GM21381 (cell line): ENCODE measurements around the gene RETREG1.
"Not testable (repeated sequence)": the region's sequence is repeated elsewhere in the genome, so short reads cannot be mapped to it uniquely, and the experiment has no call there.

ENCODE experiments used
- ATAC-seq: cut with Tn5 transposase; IDR thresholded peaks from one replicate; pipeline ENCODE4 v1.9.1; 2021; ENCODE audit warnings: mild to moderate bottlenecking, moderate library complexity; ENCODE audit not compliant: unreplicated experiment

The RETREG1 gene

DNA sequence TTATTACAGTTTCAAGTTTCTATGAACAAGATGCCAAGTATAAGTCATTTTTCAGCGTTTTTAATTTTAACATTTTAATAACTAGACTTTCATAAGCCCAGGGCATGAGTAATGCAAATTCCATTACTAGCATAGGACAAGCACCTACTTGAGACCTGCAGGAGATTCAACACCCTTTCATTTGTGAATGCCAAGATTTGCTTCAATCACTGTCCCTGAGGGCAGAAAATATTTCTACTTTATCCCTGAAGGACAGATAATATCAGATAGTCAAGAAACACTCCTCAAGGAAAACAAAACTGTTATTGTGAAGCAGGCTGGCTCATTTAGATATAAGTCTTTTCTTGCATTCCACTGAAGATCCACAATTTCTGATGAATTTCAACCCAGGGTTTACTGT lies 123.5 kb downstream of the RETREG1 start:
- no peak for ATAC-seq

DNA sequence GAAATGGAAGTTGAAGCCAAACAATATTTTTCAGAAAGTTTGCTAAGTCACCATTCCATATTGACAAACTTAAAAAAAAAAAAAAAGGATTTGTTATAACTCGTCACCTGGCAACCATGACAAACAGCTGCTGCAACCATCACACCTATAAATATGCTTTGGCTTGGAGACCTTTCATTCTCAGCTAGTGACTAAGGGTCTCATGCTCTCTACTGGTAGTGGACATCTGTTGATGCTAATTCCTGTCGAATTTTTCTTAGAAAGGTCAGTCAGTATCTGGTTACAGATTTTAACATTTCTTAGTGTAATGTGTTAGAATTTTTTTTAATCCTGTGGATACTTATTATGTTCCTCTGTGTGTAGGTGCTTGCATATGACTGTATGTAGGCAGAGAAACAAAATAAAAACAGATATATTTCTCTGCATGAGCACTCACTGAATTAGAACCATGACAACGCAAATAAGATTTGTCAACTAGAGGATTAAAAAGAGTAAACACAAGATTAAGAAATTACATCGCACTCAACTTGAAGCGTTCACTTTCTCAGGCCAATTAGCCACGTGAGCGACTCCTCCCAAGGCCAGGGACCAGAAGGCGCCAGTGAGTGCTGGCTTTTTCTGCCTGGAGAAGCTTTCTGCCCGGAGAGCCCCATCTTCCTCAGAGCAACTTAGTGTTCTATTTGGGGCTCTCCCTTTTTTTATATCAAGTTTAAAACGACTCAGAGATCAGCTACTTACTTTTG lies 124.2 kb downstream of the RETREG1 start:
- ATAC-seq, result no peak

DNA sequence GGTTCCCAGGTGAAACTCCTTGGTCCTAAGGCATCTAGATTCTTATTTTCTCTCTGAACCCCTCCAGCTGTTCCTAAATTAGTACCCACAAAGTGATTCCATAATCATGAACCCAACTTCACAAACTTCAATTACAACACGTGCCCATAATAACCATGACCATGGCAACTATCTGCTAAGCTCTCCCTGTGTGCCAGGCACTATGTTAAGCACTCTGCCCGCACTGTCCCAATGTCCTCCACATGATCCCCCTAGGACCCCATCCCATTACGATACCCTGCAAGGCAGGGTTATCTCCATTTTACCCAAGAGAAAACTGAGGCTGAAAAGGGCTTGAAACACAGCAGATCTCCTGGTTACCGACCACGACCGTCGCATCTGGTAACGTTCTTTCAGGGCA lies 125.9 kb downstream of the RETREG1 start:
- no peak for ATAC-seq

DNA sequence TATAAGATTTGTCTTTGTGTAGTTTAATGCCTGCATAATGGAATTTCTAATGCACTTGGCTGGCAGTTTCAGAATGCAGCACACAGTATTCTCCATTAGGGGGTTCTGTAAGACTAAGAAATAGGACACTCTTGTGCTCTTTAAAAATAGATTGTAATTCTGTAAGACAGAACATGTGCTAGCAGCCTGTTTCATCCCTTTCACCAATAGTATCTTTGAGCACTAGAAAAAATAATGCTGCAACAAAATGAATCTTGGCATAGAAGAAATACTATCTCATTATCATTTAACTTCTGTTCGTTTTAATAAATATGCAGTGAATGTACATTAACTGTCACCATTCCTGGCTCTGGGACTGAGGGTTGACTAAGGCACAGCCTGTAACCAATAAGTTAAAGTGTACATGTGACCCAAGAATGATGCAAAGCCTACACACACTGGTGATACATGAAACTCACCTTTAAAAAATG lies 127.4 kb downstream of the RETREG1 start:
- ATAC-seq, result peak; percentile 59

DNA sequence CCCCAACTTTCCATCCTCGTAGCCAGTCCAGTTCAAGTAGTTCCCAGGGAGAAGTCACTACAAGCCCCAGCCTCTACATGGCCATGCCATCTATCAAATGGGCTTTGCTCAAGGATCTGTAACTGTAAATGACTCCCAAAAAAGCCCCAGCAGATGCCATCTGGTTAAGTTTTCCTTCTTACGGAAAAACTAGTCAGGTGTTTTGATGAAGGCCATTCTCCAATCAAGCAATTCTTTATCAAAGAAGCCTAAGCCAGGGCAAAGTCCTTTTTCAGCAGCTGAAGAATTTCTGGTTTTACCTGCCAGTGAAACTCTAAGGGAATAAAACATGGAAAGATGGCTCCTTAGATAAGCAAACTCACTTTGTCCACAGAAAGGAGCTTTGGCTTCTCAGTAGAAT lies 129.3 kb downstream of the RETREG1 start:
- no peak for ATAC-seq

DNA sequence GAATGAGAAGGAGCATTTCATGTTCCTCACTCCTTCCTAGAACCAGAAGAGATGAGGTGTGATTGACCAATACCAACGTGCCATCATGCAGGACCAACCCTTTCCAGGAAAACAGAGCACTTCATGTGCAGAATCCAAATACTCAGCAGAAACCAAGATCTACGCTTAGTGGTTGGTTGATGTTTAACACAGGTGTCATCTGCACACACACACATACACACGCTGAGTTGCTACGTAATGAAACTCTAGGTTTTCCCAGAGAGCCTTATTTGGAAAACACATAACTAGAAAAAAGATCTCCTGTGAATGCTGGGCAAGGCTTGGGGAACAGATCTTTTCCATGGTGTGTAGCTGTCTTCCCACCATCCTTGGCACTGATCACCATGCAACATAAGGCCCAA lies 130.1 kb downstream of the RETREG1 start:
- no peak for ATAC-seq

DNA sequence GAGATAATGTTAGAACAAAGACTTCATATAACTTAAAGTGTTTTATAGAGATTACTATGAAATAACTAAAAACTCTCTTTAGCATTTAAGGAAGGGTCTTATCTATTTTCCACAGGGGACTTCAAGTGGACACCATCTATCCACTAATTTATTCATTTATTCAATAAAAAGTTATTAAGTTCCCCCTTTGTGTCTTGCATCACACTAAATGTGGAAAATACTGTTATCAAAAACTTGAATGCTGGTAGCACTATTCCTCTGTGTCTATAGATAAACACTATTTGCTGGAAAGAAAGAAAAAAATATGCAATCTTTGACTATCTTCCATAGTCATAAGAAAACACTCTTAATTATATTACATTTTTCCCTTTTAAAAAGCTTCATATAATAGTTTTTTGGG lies 131.1 kb downstream of the RETREG1 start:
- no peak for ATAC-seq

DNA sequence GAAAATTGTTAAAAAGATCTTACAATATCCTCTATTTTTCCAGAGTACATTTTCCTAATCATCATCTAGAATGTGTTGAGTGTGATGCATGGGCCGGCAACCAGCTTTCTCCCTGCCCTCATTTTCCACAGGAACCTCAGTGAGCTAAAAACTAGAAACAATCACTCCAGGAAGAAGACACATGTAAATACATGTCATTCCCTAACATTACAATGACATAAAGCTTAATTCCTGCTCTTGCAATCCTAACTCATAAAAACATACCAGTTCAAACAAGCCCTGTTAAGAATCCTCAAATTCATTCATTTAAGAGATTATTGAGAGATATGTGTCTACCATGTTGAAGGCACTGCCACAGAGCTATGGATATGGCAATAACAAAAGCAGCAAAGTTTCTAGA lies 132.7 kb downstream of the RETREG1 start:
- ATAC-seq, result no peak

DNA sequence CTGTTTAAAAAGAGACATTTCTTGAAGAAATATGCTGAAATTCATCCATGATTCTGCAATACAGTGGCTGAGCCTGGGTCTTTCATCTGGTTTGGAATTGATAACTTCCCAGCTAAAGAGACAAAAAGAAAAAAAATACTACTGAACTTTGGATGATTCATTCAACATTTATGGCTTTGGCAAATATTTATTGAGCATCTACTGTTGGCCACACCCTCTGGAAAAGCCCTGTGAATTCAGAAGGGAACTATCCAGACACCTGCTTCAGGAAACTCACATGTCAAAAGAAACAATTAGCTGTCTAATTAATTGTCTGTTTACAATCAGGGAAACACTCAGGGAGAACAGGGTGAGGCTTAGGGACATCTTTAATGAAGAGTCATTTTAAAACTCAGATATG lies 133.4 kb downstream of the RETREG1 start:
- no peak for ATAC-seq

DNA sequence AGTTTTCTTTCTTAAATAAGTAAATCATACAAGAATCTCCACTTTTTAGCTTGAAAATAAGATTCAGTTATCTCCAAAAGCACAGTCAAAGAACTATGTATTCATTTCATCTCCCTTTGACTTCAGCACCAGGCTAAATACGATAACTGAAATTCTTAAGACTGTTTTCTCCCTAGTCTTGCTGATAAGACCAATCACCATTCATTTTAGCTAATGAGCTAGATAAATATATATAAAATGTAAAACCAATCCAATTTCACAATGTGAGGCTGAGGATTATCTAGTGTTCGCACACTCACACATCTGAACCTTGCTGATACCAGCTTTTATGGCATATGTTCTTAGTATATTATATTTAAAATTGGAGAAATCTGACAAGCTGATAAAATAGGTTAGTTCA lies 133.9 kb downstream of the RETREG1 start:
- no peak for ATAC-seq

DNA sequence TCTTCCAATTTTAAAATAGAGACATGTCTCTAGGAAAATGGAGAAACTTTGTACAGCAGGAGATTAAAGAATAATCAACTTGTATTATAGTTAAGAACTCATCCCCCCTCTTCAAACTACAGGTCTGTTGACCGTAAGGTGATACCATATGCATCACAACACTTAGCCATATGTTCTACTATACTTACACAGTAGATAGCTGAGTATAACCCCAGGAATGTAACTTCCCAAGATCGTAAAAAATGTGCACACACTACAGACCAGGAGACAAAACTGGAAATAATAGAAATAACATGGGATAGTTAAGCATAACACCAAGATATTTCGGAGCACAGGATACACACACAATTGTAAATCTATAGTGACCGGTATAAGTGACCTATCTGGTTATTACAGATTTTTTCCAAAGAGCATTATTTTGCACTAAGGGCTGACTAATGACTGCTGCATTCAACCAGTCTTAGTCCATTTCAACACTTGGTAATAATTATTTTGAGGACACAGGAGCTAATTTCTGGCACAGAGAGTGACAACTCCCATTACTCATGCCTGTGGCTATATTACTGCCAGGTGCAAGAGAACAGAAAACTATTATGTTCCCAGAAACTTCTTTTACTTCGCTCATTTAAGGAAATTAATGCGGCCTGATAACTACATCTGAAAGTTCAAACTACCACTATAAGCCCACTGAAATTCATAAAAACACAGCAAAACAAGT lies 135.8 kb downstream of the RETREG1 start:
- no peak for ATAC-seq

DNA sequence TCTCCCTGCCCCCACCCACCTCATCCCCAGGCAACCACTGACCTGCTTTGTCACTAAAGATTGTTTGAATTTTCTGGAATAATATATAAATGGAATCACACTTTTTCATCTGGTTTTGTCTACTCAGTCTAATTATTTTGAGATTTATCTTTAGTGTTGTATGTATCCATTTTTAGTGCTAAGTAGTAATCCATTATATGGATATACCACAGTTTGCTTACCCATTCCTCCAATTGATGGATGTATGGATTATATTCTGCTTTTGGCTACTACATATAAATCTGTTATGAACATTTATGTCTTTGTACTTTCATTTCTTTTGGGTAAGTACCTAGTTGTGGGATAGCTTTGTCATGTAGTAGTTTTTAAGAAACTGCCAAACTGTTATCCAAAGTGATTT lies 136.7 kb downstream of the RETREG1 start:
- ATAC-seq, result no peak

DNA sequence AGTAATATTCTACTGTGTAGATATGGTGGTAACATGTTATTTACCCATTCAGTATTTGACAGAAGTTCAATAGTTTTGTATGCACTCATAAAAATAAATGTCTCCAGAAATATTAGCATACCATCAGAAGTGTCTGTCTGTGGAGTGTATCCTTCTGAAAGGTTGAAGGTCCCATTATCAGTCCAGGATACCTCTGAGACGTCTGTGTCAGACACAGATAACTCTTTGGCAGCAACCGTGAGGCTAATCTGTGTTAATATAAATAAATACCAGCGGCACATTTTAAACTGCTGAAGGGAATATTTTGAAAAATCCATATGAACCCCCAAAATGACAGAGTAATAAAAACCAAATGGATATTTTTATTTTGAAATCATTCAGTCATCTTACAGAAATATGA lies 139.3 kb downstream of the RETREG1 start:
- ATAC-seq, result no peak

DNA sequence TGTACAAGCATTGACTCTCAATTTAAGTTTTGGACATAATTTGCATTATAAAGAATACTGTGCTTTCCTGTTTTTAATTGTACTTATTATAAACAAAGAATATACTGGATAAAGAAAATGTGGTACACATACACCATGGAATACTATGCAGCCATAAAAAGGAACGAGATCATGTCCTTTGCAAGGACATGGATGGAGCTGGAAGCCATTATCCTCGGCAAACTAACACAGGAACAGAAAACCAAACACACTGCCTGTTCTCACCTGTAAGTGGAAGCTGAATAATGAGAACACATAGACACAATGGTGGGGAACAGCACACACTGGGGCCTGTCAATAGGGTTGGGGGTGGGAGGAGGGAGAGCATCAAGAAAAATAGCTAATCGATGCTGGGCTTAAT lies 140.4 kb downstream of the RETREG1 start:
- ATAC-seq, result not testable (repeated sequence)

DNA sequence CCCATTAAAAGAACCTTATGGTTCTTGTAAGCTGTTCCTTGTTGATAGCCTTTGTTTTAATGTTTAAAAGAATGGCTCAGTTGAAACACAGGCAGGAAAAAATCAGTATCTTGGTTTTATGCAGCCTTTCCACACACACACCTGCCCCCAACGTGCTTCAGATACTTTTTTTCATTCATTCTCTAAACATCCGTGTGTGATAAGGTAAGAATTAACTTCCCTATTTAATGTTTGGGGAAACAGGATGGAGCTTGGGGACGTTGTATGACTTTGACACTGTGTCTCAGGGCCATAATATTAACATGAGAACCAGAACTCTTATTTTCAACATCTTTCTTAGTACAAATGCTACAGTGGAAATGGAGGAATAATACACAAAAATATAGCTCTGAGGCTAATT lies 145.4 kb downstream of the RETREG1 start:
- no peak for ATAC-seq

DNA sequence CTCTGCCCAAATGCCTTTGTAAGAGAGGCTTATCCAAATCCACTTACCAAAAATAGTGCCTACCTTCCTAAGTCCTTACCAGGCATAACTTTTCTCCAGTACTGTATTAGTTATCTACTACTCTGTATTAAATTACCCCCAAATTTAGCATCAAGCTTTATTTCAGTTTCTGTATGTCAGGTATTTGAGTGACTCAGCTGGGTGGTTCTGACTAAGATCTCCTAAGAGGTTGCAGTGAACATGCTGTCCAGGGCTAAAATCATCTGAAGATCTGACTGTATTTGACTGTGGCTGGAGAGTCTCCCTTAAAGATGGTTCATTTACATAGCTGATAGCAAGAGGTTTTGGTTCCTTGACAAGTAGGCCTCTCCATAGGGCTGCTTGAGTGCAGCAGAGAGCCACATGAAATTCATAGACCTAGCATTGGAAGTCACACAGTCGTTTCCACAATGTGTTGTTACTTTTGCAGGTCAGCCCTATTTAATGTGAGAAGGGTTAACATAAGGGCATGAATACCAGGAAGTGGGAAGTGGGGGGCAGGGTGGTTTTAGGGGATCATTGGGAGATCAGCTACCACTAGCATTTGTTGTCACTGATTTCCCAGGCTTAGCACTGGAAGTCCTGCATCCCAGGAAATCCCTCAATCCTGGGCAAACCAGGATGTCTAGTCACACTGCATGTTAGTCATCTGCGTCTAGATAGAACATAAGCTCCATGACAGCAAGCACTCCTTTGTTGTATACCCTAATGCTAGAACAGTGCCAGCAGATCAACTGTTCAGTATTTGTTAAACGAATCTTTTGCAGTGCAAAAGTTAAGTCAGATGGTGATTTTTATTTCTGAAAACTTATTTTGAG lies 149.2 kb downstream of the RETREG1 start:
- ATAC-seq, result peak; percentile 67

DNA sequence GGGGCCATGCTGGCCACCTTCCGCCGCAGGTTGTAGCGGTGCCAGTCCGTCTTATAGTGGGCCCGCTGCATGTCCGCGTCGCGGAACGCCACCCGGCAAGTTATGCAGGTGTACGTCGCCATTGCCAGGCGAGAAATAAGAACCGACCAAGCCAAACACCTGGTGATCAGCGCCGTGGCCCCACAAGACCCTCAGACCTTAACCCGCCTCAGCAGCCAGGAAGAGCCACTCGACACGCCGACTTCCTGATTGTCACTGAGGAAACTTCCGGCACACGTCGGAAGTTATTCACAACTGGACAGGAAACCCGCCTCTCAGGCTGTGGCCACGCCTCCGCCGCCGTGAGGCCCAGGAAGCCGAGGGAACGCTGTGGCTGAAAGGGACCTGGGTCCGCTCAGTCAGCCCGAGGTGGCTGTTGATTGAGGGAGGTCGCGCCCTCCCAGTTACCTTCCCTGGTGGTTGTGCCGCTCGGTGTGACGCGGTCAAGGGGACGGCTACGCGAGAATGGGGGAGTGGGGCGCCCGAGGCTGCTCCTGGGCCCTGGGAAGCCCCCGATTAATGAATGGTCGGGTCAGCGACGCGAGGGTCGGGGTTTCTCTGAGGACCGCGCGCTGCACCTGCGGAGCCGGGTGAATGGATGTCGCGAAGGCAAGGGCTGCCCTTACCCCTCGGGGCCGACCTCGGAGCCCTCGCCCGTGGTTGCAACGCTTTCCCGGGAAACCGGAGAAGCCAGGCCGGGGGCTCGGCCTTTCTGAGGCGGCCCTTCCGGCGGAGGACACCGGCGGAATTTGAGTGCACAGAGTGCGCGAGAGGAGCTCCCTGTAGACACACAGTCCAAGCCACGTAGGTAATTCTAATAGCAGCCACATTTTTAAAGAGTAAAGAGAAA lies 151.0 kb downstream of the RETREG1 start, which contains the start of gene ZNF622:
Gene ZNF622, minus strand, starts transcription at position 257 of the 889 bp plus-strand sequence. Its CDS starts 135 bp downstream, at position 122.
- ATAC-seq, result peak; percentile 85

DNA sequence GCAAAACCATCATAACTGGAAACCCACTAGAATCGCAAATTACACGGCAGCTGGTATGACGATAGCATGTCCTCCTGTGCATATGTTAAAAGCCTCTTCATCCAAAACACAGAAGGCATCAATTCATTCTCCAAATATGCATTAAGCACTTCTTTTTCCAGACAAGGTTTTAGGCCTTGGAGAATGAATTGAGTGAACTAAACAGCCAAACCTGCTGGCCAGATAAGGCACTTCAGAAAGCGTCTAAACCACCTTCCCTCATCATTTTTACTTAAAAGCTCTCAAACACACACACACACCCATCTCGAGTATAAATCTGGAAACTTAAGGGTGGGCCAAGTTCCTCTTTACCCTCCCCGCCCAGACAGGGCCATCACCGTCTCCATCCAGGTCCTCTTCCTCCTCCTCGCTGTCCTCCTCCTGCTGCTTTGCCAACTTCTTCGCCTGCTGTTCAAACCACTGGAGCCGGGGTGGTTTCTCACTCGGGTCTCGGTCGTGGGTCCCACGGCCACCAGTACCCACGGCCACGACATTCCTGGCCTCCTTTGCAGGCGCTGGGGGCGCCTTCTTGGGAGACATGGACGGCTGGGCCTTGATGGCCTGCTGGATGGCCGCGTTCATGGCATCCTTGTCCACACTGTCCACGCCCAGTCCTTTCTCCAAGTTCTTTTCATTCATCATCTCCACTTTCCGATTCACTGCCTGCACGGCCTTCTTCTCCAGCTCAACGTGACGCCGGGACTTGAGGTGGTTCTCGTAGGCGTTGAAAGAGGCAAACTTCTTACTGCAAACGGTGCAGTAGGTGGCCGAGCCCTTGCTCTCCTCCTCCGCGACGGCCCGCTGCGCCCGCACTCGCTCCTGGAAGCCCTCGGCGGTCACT lies 151.9 kb downstream of the RETREG1 start:
- ATAC-seq, result no peak

DNA sequence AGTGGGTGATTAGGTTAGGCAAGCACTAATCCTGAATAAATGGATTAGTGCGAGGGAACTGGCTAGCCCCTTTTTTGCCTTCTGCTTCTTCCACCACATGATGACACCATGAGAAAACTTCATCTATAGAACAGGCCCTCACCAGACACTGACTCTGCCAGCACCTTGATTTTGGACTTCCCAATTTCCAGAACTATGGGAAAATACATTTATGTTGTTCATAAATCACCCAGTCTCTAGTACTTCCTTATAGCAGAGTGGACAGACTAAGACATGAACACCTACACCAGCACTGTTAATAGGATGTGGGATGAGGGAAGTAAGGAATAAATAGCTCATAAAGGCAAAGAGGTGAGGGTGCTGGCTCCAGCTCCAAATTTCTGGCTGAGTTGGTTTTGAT lies 152.6 kb downstream of the RETREG1 start:
- no peak for ATAC-seq
